ENCODE measurements around the gene CD36. TPM values are rescaled to one million over a fixed set of nuclear protein-coding genes. Genes with fewer than 3 reads are reported as not detected.

Gene CD36
- total and polyA plus RNA-seq, 2 donors (not counting 3 experiments of a cell fraction or from before 2014, with no cell fraction given) = 0.58 to 0.87 TPM

- Histone ChIP-seq H3K4me2 (ENCODE audit: insufficient read depth, low read length) (no peak overlapping the region), H3K9ac (replicated peaks; ENCODE audit: extremely low read depth, insufficient read depth, low read length) (no peak overlapping the region), H2AFZ (ENCODE audit: low read depth, low read length) (no peak overlapping the region), H3K79me2 (ENCODE audit: control insufficient read depth, insufficient read depth, low read length) (no peaks in the 10 kb centered on the region), H3K27me3 (ENCODE audit: control insufficient read depth in 2 of 2, insufficient read depth in 2 of 2, low read length in 2 of 2) (no peaks in the 10 kb centered on the region), H3K9me3 (replicated peaks; ENCODE audit: control insufficient read depth, insufficient read depth, low read length) (no peaks in the 10 kb centered on the region), H3K27ac (ENCODE audit: insufficient read depth, low read depth, low read length) (no peak overlapping the region), H3K36me3 (ENCODE audit: control insufficient read depth in 2 of 2, extremely low read depth in 1 of 2, insufficient read depth in 2 of 2, low read length in 2 of 2) (no peaks in the 10 kb centered on the region), H3K4me3 (replicated peaks in 1 of 3; ENCODE audit: insufficient read depth in 1 of 3, low read depth in 1 of 3, low read length in 3 of 3) (no peak overlapping the region), H3K4me1 (ENCODE audit: control insufficient read depth, extremely low read depth, insufficient read depth, low read length) (no peaks in the 10 kb centered on the region), H3K9me1 (replicated peaks; ENCODE audit: control insufficient read depth, extremely low read depth, insufficient read depth, low read length) (no peaks in the 10 kb centered on the region), H4K20me1 (replicated peaks; ENCODE audit: control insufficient read depth, extremely low read depth, insufficient read depth, low read length) (no peaks in the 10 kb centered on the region)
- dilution Hi-C loops (cut with MboI; ENCODE audit: extremely low pct_ligation_motif_present, low sequenced_read_pairs) (no loop called here), intact Hi-C loops (cut with micrococcal nuclease) (no loop called here)
- no peak for DNase-seq (ENCODE audit: low read depth, low spot score)
- BruUV-seq (replicated peaks) = no TSS peak
- FAIRE-seq = no peak
- CTCF ChIA-PET = no interaction called here
- TF ChIP-seq POLR2A (IDR thresholded peaks at IDR 0.05; ENCODE audit: low read depth, low read length) = no peak
- TF ChIP-seq CTCF (IDR thresholded peaks at IDR 0.05; ENCODE audit: extremely low read depth in 1 of 2, insufficient read depth in 1 of 2, low read depth in 1 of 2, low read length in 2 of 2) = no peak
- no peak for TF ChIP-seq GATA2 (IDR thresholded peaks at IDR 0.05; ENCODE audit: insufficient read depth, insufficient read length, low read depth, low read length)
- no peak for TF ChIP-seq JUN (IDR thresholded peaks at IDR 0.05; ENCODE audit: borderline replicate concordance, insufficient read depth, insufficient read length, low read depth)
- no peak for TF ChIP-seq EZH2 (IDR thresholded peaks at IDR 0.05; ENCODE audit: borderline replicate concordance, low read depth, low read length, severe bottlenecking)
- no peak for TF ChIP-seq MAX (IDR thresholded peaks at IDR 0.05; ENCODE audit: insufficient read depth, insufficient read length)
- no peak for TF ChIP-seq MYC (IDR thresholded peaks at IDR 0.05; ENCODE audit: low read depth, low read length)
- no peak for TF ChIP-seq FOS (IDR thresholded peaks at IDR 0.05; ENCODE audit: borderline replicate concordance, insufficient read depth, low read length)
- no peak for TF ChIP-seq POLR2AphosphoS5 (IDR thresholded peaks at IDR 0.05; ENCODE audit: insufficient read depth, low read depth, low read length)
- POLR2A ChIA-PET = no interaction called here
Measured at GRCh38 chr7:80640846-80641245, 2.4 kb downstream of the CD36 start.
